NCI-H187 treated with DMSO at 0.1 percent for 48 hours (cell line): ENCODE data around the gene NEUROD4.
A peak's percentile ranks its signal among the peaks of the same experiment; 100 is the strongest.

ENCODE experiments used
- DNase-seq: peaks from one replicate; lab custom pipeline; 2025; lab: John Stamatoyannopoulos, UW

The NEUROD4 gene

DNA sequence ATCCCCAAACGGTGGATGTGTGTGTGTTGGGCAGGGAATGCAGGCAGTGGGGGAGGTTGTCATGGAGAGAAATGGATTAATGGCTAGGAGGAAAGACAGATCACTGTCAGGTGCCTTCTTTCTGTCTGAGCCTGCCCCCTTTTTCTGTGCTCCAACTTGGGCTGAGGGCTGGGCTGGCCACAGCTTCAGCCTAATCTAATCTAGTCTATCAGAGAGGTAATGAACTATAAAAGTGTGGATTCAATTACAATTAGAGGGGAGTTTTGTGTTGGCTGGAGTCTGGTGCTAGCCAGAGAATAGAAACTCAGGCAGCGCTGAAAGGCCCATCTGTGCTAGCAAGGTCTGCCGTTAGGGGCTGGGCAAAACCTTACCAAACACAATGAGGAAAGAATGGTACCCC is 41.2 kb downstream of the NEUROD4 start:
- DNase-seq = no peak

- DNase-seq = no peak
Measured at GRCh38 chr12:55063291-55063690, 43.5 kb downstream of the NEUROD4 start.

GRCh38 chr12:55065535-55065934 is 45.8 kb downstream of the NEUROD4 start:
- no peak for DNase-seq

DNA sequence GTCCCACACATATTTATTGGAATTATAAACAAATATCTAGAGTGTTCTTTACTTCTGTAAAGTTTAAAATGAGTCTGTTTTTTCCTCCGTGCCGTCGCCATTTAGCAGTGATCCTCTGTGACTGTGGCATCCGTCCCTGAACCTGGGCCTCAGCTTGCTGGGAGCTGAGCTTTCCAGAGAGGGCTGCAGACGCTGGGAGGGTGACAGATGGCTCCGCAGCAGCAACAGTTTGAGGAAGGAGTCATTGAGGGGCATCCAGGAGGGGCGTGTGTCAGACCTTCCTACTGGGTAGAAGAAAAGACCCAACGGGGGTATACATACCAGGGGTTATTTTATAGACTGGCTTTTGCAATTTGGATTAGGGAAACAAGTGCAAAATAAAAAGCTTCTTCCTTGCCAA is 47.9 kb downstream of the NEUROD4 start:
- DNase-seq = no peak

- DNase-seq = peak; percentile 71
Measured at GRCh38 chr12:55068416-55069010, 48.7 kb downstream of the NEUROD4 start.

- DNase-seq = no peak
Measured at GRCh38 chr12:55072083-55072482, 52.3 kb downstream of the NEUROD4 start.

- DNase-seq = peak; percentile 22
Measured at GRCh38 chr12:55073043-55074022, 53.6 kb downstream of the NEUROD4 start.

DNA sequence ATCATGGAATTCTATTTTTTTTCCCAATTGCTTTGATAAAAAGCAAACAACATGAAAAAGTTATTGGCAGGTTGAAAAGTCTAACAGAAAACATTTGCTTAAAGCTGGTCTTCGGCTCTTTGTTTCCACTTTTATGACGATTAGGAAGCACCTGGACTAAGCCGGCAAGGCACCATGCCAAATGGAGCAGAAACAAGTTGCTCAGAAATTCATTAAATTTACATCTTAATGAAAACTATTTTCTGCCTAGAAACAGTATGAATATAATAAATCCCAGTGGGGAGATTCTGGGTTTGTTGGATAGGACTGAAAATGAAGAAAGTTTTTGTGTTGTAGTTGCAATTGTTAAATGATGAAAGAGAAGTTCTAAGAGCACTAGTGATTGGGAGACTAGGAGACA is 55.0 kb downstream of the NEUROD4 start:
- DNase-seq = no peak
